ENCODE data around the gene UMAD1. TPM values are rescaled to one million over a fixed set of nuclear protein-coding genes. Genes with fewer than 3 reads are reported as not detected.

The UMAD1 gene
- total and polyA plus RNA-seq, 2 of the 13 experiments (the other 11 are each of a cell fraction or from before 2014, with no cell fraction given): 16.8 to 17.6 TPM

DNA sequence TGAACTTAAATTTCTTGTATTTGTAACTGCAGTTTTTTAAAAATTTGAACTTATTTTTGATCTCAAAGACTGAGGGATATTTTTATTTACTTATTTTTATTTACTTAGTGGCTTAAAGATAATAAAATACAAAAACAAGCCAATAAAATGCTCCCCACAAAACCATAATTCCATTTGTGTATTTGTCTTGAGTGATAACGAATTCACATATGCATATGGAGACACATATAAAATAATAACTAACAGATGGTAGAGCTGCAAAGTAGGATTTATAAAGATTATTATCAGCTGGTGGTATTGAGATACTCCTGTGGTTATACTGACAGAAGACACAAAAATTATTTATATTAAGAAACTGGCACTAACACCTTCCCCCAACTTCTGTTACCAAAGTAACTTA is 168.1 kb downstream of the UMAD1 start (continued):
- TF ChIP-seq DDIT3 (CRISPR knock-in tag; IDR thresholded peaks at IDR 0.05) (no peak), AGO1 (IDR thresholded peaks at IDR 0.05; ENCODE audit: low read depth, low read length, poor library complexity, severe bottlenecking) (no peak), RBFOX2 (IDR thresholded peaks at IDR 0.05; ENCODE audit: low read depth, low read length) (no peak), ZBED4 (CRISPR knock-in tag; IDR thresholded peaks at IDR 0.05; ENCODE audit: borderline replicate concordance) (no peak)

- ATAC-seq (no peak), FAIRE-seq (no peak), DNase-seq (ENCODE audit: low spot score) (no peak)
- BruUV-seq (replicated peaks): no TSS peak
- Histone ChIP-seq H3K4me3 (replicated peaks in 1 of 3; ENCODE audit: insufficient read depth in 1 of 3, low read depth in 2 of 3, low read length in 3 of 3) (no peak overlapping the region), H2AFZ (ENCODE audit: low read length) (no peak overlapping the region), H3K27me3 (ENCODE audit: control insufficient read depth in 1 of 2, insufficient read depth in 2 of 2, low read length in 2 of 2) (no peaks in the 10 kb centered on the region), H3K36me3 (replicated peaks in 1 of 2; ENCODE audit: control insufficient read depth in 1 of 2, insufficient read depth in 2 of 2, low read length in 2 of 2) (no peaks in the 10 kb centered on the region), H3K4me2 (ENCODE audit: low read depth, low read length) (no peak overlapping the region), H3K27ac (ENCODE audit: extremely low read length, insufficient read depth, low read length) (no peak overlapping the region), H3K4me1 (ENCODE audit: insufficient read depth, low read length) (peaks cover 7% of the 10 kb centered on the region), H4K20me1 (ENCODE audit: insufficient read depth, low read length) (no peaks in the 10 kb centered on the region), H3K9ac (ENCODE audit: insufficient read depth, low read depth, low read length) (no peak overlapping the region), H3K79me2 (ENCODE audit: insufficient read depth, low read length) (no peaks in the 10 kb centered on the region), H3K9me3 (ENCODE audit: low read length) (no peaks in the 10 kb centered on the region)
- TF ChIP-seq ATF7 (IDR thresholded peaks at IDR 0.05) (peak; percentile 17; the same call in 1 of the 2 replicates), ATF7 (CRISPR knock-in tag; IDR thresholded peaks at IDR 0.05) (no peak), ZBTB25 (CRISPR knock-in tag; IDR thresholded peaks at IDR 0.05) (no peak)
- 97% methylated on average over 1 of the region's 1 CpG for WGBS (ENCODE audit: low lambda C conversion rate)
- ChIA-PET POLR2A (no interaction called here), CTCF (ENCODE audit: low intra/inter-chr PET ratio, low total read pairs) (no interaction called here)
- in situ Hi-C loops (cut with HindIII; ENCODE audit: extremely low pct_ligation_motif_present, low pct_unique_long_range_greater_than_20kb): no loop called here
- intact Hi-C loops (cut with micrococcal nuclease; ENCODE audit: unreplicated experiment): no loop called here
Measured at GRCh38 chr7:7810380-7810779, 169.8 kb downstream of the UMAD1 start.
